ACHN (cell line): ENCODE data around the gene EFCAB10.

Experiments
- DNase-seq: peaks from one replicate; pipeline ENCODE4 v3.0.0-alpha.2; 2015
- in situ Hi-C: cut with HindIII; loops from 2 replicates; pipeline ENCODE4 v1.10.0; 2017; ENCODE audit warnings: low sequenced_read_pairs, low pct_ligation_motif_present, low pct_unique_long_range_greater_than_20kb

EFCAB10 gene, protein sequence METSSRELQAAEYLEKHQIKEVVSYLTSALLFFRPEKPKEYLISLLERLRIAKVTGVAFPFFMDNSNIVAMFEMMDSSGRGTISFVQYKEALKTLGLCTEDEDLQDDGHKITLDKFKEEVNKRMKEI

DNA sequence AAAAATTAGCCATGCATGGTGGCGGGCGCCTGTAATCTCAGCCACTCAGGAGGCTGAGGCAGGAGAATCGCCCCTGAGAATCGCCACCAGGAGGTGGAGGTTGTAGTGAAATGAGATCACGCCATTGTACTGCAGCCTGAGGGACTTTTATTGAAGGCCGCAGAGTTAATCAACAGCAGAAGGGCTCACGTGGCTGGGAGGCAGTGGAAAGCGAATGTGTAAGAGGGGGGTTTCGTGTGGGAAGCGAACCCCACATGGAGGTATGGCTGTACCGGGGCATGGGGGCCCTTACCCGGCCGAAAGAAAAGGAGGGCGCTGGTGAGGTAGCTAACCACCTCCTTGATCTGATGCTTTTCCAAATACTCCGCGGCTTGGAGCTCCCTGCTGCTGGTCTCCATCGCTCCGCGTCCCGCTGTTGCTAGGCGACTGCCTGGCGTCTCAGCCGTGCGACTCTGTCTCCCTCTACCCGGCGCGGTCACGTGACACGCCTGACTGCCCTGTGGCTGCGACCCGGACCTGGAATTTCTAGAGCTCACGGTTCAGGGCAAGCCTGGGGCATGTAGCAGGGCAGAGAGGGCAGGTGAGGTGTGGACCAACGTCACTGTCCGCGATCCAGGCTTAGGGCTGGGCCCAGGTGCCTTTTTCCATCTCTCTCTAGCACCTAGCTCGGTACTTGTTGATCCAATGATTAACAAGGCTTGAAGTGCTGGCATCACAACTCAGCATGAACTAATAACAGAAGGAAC is at the start of gene EFCAB10:
TSS of gene EFCAB10 (minus strand) at position 428 of the 746 bp plus-strand sequence. CDS start at position 398, 30 bp downstream.
- peak; percentile 96 for DNase-seq
- in situ Hi-C loops = no loop called here

DNA sequence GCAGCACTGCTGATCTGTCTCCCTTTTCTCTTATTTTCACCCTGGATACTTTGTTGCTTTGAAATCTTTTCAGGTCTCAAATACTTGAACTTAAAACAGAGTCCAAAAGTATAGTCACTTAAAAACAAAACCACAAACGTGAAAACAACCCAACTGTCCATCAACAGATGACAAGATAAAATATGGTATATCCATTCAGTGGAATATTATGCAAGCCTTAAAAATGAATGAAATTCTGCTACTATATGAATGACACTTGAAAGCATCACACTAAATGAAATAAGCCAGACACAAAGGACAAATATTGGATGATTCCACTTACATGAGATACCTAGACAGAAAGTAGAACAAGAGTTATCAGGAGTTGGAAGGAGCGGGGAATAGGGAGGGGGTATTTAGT is 44.7 kb upstream of the EFCAB10 start:
- no peak for DNase-seq
- in situ Hi-C loops = no loop called here

DNA sequence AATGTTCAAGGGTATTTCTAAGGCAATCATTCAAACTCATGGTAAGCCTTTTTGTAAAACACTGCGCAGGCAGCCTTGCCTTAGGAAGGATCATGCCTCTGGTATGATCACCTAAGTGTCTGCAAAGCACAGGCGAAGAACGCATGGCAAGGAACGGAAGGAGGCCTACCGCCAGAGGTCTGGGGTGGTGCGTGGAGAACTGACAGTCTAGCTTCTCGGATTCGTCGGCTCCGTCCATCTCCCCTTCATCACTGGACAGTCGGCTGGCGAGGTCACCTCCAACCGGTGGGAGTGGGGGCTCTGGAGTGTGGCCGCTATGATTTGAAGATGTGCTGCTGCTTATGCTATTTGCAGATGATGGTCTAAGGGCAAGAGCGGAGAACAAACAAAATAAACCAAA is 42.6 kb upstream of the EFCAB10 start:
- in situ Hi-C loops = no loop called here

DNA sequence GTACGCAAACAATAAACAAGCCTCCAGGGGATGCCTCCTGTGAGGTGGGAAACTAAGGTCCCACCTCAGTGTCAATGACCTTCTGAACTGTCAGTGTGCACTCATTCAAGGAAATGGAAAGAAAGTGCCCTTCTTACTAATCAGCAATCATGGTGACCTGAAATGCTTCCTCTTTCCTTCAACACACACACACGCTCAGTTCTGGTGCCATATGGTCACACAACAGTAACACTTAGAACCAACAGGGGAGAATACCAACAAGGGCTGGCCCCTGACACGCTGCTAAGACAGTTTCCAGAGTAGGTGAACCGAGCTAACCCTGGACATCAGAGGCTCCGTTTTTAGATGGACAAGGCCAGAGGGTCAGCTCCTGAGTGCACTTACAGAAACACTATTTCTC is 42.1 kb upstream of the EFCAB10 start:
- DNase-seq = no peak
- in situ Hi-C loops = no loop called here

More for the DNA sequence above, 42.6 kb upstream of the EFCAB10 start:
- DNase-seq = no peak

DNA sequence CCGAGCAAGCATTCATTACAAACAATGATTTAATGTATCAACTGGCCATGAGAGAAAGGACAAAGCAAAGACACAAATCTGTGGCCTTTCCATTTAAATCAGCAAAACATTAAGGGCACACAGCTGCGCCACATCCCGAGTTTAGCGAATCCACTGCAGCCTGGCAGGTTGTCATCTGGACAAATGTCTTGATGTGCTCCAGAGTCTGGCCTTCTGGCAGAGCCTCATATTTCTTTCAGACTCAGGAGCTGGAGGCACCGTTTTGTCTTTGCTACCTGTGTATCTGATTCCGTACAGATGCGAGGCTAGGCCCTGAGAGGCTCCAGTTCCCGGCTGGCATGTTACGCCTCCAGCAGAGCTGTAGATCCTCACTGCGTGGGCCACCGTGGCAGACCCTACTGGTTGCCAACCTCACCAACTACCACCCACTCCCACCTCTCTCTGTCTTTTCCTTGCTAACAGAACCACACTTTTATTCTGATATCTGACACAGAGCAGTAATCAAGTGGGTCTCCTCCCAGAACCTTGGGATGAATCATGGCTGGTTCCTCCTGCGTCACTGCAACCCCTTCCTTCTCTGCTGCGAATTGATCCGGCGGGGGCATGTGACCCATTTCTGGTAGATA is 40.9 kb upstream of the EFCAB10 start:
- no peak for DNase-seq
- in situ Hi-C loops = no loop called here

DNA sequence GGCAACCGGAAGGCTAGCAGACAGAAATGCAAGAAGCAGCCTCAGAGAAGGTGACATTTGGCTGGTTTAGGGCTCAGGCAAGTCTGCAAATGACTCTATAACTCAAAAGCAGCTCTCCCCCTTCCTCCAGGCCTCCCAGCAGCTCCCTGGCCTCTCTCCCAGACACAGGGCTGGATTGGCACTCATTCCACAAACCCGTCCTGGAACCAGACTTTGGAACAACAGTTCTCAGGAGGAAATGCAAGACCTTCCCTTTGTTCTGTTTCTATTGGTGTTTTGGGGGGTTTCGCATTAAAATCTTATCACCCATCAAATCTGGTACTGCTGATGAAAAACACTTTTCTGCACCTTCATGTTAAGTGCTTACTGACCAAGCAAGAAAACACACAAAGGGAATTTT is 40.3 kb upstream of the EFCAB10 start:
- in situ Hi-C loops = no loop called here
- DNase-seq = no peak

DNA sequence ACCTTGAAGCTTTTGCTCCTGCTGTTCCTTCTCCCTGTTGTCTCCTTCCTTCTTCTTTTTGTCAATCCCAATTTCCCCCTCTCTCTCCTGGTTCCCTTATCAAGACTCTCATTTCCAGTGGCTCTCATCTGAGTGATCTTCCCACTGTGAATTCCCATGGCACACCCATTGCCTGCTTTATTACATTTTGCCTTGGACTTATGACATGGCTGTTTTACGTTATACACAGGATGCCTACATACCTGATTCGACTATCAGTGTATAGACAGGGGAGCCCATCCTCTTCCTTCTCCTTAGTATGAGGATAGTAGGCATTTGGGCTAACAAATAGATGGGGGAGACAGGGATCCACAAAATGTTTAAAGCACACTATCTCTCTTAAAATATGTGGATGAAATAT is 39.9 kb upstream of the EFCAB10 start:
- in situ Hi-C loops = no loop called here
- DNase-seq = no peak

DNA sequence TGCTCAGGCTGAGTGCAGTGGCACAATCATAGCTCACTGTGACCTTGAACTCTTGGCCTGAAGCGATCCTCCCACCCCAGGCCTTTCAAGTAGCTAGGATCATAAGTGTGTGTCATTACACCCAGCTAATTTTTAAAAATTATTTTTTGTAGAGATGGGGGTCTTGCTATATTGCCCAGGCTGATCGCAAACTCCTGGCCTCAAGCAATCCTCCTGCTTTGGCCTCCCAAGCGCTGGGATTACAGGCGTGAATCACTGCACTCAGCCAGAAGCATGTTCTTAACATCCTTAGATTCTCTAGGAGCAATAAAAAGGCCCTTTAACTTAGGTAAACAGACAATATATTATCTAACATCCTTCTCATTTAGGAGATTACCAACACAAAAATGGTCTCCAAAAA is 38.3 kb upstream of the EFCAB10 start:
- no peak for DNase-seq
- in situ Hi-C loops = no loop called here

DNA sequence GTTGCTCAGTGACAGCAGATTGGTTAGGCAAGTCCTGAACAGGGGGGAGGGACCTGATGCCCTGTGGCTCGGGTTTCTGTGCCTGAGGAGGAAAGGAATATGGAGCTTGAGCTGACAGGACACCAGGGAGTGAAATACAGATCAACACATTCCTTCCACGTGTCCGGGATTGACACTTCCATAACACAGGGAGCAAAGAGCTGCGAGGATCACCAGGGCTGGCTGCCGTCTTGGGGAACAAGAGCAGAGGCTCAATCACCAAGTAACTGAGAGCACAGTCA is 36.7 kb upstream of the EFCAB10 start:
- no peak for DNase-seq
- in situ Hi-C loops = no loop called here

DNA sequence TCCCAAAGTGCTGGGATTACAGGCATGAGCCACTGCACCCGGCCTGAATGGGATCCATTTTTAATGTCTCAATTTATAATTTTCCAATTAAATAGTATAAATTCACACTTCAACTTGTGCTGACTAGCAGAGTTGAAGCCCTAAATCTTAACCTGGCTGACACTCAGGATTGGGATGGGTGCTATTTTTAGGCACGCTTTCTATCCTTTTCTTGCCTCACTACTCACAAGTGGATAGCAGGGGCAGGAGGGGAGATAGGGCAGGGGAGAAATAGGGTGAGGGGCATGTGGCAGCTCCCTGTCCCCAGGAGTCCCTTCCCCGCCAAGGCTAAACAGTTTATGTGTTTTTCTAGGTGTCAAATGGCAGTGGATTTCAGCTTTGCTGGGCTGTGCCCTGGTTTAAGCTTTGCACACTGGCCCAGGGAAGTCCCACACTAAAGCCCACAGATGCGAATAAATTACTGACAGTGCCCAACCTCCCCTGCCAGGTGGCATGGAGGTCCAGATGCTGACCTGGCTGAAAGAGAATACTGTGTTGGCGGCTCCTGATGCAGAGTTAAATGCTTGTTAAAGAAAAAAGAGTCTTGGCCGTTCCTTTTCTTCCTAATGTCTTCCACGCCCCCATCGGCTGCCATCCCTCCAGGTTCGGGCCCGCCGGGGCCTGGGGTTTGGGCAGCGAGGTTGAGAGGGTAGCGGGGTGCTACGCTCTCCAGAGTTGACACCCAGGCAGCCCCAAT is 36.2 kb upstream of the EFCAB10 start:
- in situ Hi-C loops = no loop called here

DNA sequence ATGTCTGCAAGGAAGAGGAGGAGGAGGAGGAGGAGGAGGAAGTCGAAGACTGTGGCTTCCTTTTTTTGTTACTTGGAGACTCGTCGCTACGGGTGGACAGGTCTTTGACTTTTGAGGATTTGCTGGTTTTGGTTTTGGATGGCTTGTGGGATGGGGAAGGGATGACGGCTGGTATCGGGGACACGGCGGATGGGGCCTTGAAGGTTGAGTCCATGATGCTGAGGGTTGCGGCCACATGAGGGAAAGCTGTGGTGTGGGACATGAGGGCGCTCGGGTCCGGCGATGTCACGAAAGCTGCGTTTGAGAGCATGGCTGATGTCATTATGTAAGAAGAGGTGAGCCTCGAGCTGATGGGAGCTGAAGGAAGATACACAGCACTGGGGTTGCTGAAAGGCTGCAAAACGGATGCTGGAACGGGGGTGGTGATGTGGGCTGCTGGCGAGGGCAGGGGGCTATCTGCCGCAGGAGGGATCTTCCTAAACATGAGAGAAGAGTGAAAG is 33.1 kb upstream of the EFCAB10 start:
- in situ Hi-C loops = no loop called here
- DNase-seq = no peak

More for the DNA sequence above, 36.2 kb upstream of the EFCAB10 start:
- no peak for DNase-seq

DNA sequence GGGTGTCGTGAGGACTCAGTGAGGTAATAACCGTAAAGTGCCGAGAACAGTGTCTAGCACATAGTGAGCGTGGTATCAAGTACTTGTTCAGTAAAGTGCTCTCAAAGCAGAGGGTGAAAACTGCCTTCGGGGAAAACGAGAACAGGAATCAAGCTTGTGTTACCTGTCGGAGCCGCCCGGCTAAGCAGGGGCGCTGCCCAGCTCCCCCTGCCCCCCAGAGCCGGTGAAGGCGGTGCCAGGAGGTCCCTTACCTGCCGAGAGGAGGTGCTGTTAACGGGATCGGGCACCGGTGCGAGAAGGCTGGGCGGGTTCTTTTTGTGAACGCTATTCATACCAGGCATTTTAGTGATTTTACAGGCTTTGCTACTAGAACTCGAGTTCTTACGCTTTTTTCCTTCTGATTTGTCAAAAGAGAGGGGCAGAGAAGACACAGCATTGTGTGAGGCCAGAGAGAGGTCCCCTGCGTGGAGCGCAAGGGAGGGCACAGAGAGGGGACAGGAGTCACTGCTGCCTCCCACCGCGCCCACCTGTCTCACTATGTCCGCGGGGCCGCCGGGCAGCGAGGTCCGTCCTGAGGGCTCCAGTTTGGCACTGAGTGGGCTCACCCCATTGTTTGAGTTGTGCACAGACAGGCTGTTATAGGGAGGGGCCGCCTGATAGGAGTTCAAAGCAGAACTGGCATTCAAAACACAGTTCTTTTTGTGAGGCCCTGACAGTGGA is 32.5 kb upstream of the EFCAB10 start:
- in situ Hi-C loops = no loop called here

DNA sequence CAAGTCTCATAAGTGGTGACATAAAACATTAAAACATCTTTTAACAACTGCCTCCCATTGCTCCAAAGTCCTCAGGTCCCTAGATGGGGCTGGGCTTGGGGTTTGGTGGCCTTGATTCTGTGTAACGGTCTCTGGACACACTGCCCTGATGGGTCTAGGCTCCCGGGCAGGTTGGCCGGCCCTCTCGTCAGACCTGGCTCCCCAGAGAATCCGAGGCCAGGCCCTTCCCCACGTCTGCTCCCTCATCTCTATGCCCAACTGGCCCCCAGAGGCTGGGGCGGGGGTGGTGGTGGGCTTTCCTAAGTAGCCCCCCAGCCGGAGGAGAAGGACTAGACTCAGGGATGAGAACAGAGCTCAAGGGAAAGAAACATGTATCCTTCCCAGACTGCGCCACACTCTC is 31.5 kb upstream of the EFCAB10 start:
- no peak for DNase-seq
- in situ Hi-C loops = no loop called here

More for the DNA sequence above, 32.5 kb upstream of the EFCAB10 start:
- no peak for DNase-seq

DNA sequence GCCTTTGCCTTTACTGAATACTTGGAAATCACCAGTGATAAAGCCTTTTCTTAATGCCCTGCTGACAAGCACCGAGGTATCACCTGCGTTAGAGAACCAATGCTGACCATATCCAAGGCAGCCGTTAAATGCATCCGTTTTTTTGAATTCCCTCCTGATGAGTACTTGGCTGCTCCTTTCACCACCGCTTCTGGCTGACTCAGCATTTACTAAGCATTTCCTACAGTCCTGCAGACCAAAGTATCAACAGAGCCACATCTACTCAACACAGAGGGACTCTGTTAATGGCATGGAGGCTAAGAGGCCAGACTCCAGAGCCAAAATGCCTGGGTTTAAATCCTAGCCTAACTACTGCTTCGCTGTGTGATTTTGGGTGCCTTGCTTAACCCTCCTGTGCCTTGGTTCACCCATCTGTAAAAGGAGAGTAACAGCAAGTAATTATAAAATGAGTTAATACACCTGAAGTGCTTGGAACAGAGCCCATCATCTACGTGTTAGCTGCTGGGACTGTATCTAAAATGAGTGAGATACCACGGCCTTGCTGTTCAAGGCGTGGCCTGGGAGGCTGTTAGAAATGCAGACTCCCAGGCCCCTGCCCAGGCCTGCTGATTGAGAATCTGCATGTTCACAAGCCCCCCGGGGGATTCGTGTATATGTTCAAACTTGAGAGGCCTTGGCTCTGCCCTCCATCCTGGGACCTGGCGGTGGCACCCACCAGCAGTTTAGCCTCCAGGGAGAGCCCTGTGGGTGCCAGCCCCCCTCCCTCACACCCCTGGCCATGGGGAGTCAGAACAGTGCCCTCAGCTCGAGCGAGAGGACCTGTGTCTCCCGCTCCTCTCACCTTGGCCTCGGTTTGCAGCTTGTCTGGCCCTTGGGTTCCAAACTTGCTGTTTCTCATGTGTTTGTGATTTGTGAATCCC is 30.8 kb upstream of the EFCAB10 start:
- DNase-seq = no peak
- in situ Hi-C loops = no loop called here

DNA sequence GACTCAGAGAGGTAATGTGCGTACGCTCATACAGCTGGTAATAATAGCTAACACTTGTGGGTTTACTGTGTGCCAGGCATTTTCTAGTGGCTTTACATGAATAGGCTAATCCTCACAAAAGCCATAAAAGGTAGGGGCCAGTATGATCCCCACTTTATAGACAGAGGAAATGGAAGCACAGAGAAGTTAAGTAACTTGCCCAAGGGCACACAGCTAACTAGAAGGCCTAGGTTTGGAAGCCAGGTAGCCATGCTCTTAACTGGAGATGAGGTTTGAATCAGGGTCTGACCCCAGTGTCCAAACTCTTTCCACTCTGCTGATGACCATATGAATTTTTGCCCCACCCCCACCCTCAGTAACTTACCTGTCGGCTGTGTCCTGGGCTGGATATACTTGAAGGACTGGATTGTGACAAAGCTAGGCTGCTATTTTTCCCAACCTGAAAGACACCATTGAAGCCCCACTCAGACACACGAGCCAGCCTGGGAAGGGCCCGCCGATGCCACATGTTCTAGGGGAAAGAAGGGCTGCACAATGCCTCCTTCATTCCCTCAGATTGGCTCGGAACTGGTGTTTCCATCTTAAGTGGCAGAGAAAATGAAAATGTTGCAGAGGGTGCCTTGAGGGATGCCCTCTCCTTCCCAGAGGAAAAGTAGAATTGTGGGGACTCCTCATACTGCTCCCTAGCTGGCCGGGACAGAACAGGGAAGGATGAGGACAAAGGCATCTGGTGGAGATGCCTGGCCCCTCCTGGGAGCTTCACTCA is 29.1 kb upstream of the EFCAB10 start:
- in situ Hi-C loops = no loop called here
- DNase-seq = no peak

DNA sequence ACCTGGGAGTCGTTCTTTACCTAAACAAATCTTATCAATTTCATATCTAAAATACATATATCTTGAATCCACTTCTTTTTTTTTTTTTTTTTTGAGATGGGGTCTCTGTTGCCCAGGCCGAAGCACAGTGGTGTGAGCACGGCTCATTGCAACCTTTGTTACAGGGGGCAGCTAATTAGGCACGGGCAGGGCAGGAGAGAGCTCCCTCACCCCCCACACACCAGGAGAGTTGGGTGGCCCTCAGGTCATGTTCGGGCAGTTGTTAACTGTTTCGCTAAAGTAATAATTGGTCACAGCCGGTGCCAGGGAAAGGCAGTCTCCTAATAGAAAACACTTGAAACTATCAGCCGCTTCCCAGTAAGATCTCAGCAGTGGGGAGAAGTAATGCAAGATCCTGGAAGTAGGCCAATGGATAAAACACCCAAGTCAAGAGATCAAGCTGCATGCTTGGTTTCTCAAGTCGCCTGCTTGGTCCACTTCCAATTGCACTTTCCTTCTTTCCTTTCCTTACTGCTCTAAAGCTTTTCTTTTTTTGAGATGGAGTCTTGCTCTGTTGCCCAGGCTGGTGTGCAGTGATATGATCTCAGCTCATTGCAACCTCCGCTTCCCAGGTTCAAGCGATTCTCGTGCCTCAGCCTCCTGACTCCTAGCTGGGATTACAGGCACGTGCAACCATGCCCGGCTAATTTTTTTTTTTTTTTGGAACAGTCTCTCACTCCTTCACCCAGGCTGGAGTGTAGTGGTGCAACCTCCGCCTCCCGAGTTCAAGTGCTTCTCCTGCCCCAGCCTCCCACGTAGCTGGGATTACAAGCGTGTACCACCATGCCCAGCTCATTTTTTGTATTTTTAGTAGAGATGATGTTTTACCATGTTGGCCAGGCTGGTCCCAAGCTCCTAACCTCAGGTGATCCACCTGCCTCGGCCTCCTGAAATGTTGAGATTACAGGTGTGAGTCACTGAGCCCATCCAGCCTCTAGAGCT is 21.3 kb upstream of the EFCAB10 start:
- in situ Hi-C loops = no loop called here
- DNase-seq = no peak
